ENCODE measurements around the gene CNOT6. TPM values are rescaled to one million over a fixed set of nuclear protein-coding genes. Genes with fewer than 3 reads are reported as not detected.

CNOT6 gene
- total RNA-seq, 1 donor from 2014 or later = 26.6 TPM

DNA sequence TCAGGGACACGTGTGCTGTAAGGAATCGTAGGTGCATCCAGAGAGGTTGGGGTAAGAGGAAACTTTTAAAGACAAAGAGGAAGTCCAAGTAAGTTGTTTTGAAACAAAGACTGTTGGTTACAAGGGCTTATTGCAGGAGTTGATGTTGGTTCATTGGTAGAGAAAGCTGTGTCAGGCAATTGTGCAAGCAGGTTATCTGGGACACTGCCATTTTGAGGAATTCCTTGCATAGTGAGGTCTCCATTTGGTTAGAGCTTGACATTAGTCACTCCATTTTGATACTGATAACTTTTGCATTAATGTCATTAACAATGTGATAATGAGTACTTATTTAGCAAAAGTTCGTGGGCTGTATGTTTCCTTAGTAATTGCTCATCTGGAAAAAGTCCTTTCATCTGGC is 24.9 kb downstream of the CNOT6 start:
- TF ChIP-seq, protein P1, sequence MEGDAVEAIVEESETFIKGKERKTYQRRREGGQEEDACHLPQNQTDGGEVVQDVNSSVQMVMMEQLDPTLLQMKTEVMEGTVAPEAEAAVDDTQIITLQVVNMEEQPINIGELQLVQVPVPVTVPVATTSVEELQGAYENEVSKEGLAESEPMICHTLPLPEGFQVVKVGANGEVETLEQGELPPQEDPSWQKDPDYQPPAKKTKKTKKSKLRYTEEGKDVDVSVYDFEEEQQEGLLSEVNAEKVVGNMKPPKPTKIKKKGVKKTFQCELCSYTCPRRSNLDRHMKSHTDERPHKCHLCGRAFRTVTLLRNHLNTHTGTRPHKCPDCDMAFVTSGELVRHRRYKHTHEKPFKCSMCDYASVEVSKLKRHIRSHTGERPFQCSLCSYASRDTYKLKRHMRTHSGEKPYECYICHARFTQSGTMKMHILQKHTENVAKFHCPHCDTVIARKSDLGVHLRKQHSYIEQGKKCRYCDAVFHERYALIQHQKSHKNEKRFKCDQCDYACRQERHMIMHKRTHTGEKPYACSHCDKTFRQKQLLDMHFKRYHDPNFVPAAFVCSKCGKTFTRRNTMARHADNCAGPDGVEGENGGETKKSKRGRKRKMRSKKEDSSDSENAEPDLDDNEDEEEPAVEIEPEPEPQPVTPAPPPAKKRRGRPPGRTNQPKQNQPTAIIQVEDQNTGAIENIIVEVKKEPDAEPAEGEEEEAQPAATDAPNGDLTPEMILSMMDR (IDR thresholded peaks at IDR 0.05; ENCODE audit: insufficient read depth, low read length, severe bottlenecking) = no peak
- FAIRE-seq = no peak
- no peak for DNase-seq (ENCODE audit: low read depth)
- Histone ChIP-seq H3K36me3 (ENCODE audit: control insufficient read depth, insufficient read depth, low read length) (no peaks in the 10 kb centered on the region), H3K4me3 (ENCODE audit: low read depth, low read length) (no peak overlapping the region), H3K27me3 (ENCODE audit: control insufficient read depth, insufficient read depth, low read length) (no peaks in the 10 kb centered on the region)

DNA sequence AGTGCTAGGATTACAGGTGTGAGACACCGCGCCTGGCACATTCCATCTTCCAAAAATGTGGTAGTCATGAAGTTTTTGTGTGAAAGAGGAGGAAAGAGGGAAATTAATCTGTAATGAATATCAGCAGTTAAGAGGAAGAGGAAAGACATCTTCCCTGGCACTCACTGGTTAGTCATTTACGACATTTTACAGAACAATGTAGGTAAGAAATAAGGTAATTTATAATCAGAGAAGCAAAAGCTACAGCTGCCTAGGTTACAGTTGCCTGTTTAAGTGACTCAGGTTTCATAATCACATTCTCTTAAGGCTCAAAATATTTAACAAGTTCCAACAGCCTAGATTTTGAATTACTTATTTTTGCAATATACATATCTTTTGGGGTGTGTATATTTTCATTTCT is 26.9 kb downstream of the CNOT6 start:
- TF ChIP-seq, protein P1 (IDR thresholded peaks at IDR 0.05; ENCODE audit: insufficient read depth, low read length, severe bottlenecking) = no peak
- DNase-seq (ENCODE audit: low read depth) (peak; percentile 74), FAIRE-seq (no peak)
- no peak overlapping the region for H3K4me3 ChIP-seq (ENCODE audit: low read depth, low read length)
- no peaks in the 10 kb centered on the region for H3K27me3 ChIP-seq (ENCODE audit: control insufficient read depth, insufficient read depth, low read length)
- no peaks in the 10 kb centered on the region for H3K36me3 ChIP-seq (ENCODE audit: control insufficient read depth, insufficient read depth, low read length)

DNA sequence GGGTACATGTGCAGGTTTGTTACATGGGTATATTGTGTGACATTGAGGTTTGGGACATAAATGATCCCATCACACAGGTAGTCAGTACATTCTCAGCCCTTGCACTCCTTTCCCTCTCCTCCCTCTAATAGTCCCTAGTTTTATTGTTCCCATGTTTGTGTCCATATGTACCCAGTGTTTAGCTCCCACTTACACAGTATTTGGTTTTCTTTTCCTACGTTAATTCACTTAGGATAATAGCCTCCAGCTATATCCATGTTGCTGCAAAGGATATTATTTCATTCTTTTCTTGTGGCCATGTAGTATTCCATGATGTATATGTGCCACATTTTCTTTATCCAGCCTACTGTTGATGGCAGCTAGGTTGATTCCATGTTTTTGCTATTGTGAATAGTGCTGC is 27.4 kb downstream of the CNOT6 start:
- TF ChIP-seq, protein P1 (IDR thresholded peaks at IDR 0.05; ENCODE audit: insufficient read depth, low read length, severe bottlenecking) = no peak
- DNase-seq (ENCODE audit: low read depth) = no peak
- no peak for FAIRE-seq

DNA sequence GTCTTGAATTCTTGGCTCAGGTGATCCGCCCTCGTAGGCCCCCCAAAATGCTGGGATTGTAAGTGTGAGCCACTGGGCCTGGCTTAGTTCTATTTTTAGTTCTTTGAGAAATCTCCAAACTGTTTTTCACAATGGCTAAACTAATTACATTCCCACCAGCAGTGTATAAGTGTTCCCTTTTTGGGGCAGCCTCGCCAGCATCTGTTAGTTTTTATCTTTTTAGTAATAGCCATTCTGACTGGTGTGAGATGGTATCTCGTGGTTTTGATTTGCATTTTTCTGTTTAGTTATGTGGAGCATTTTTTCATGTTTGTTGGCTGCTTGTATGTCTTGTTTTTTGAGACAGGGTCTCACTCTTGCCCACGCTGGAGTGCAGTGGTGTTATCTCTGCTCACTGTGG is 28.2 kb downstream of the CNOT6 start:
- TF ChIP-seq, protein P1 (IDR thresholded peaks at IDR 0.05; ENCODE audit: insufficient read depth, low read length, severe bottlenecking) = no peak
- Histone ChIP-seq H3K36me3 (ENCODE audit: control insufficient read depth, insufficient read depth, low read length) (no peaks in the 10 kb centered on the region), H3K4me3 (ENCODE audit: low read depth, low read length) (no peak overlapping the region), H3K27me3 (ENCODE audit: control insufficient read depth, insufficient read depth, low read length) (no peaks in the 10 kb centered on the region)
- FAIRE-seq = no peak
- DNase-seq (ENCODE audit: low read depth) = no peak

More for the DNA sequence above, 27.4 kb downstream of the CNOT6 start:
- Histone ChIP-seq H3K27me3 (ENCODE audit: control insufficient read depth, insufficient read depth, low read length) (no peaks in the 10 kb centered on the region), H3K36me3 (ENCODE audit: control insufficient read depth, insufficient read depth, low read length) (no peaks in the 10 kb centered on the region), H3K4me3 (ENCODE audit: low read depth, low read length) (no peak overlapping the region)

DNA sequence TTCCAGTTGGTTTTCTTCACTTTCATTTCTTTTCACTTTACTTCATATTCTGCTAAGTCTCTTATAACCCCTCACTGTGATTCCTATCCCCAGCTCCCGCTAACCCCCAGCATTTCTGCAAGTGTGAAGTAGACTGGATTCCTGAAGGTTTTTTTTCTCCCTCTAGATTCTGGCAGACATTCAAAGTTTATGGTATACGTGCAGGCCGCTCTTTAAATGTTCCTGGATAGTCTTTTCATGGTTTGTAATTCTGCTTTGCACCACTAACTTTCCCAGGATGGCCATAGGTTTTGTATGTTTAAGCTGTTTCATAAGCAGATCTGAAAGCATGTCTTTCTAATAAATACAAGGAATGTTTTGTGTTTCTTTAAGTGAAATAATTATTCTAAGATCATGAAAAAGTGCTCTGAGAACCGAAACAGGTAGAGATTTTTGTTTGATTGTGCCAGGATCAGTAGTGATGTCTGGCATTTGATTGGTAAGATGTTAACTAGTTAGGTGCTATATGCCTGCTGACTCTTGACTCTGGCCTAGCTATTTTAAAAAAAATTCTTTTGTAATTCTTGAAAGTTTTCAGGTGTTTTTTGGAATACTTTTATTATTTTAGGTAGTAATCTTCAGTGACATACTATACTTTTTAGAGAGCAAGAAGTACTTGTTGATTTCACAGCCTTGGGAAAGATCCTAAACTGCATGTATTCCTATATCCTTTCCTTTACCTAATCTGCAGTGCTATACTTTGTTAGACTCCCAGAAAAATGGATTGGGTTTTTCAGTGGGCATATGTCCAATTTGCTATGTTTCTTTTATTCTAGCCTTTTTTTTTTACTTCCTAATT is 29.7 kb downstream of the CNOT6 start:
- H3K36me3 ChIP-seq (ENCODE audit: control insufficient read depth, insufficient read depth, low read length) = no peaks in the 10 kb centered on the region
- no peaks in the 10 kb centered on the region for H3K27me3 ChIP-seq (ENCODE audit: control insufficient read depth, insufficient read depth, low read length)
- no peak overlapping the region for H3K4me3 ChIP-seq (ENCODE audit: low read depth, low read length)
- DNase-seq (ENCODE audit: low read depth) (peak; percentile 8), FAIRE-seq (no peak)
- TF ChIP-seq, protein P1 (IDR thresholded peaks at IDR 0.05; ENCODE audit: insufficient read depth, low read length, severe bottlenecking) = no peak
